GM18502 (cell line): Measurements from ENCODE around the gene TRAPPC1.

ENCODE experiments used
- ATAC-seq: cut with Tn5 transposase; IDR thresholded peaks from one replicate; pipeline ENCODE4 v1.9.1; 2021; ENCODE audit warnings: mild to moderate bottlenecking; ENCODE audit not compliant: unreplicated experiment, poor library complexity

Gene TRAPPC1

GRCh38 chr17:7909089-7909488 lies 22.7 kb downstream of the TRAPPC1 start:
- ATAC-seq: no peak

GRCh38 chr17:7903154-7904103 lies 28.3 kb downstream of the TRAPPC1 start:
- no peak for ATAC-seq

- ATAC-seq: no peak
Measured at GRCh38 chr17:7897773-7898172, 34.0 kb downstream of the TRAPPC1 start.

- no peak for ATAC-seq
Measured at GRCh38 chr17:7897090-7897489, 34.7 kb downstream of the TRAPPC1 start.

GRCh38 chr17:7894866-7895265 lies 36.9 kb downstream of the TRAPPC1 start:
- ATAC-seq: no peak

- no peak for ATAC-seq
Measured at GRCh38 chr17:7894226-7894625, 37.5 kb downstream of the TRAPPC1 start.

- no peak for ATAC-seq
Measured at GRCh38 chr17:7893187-7893880, 38.4 kb downstream of the TRAPPC1 start.

GRCh38 chr17:7889166-7889955 lies 42.4 kb downstream of the TRAPPC1 start:
- no peak for ATAC-seq

GRCh38 chr17:7888184-7888920 lies 43.4 kb downstream of the TRAPPC1 start, which contains the start of gene CHD3:
Gene CHD3, plus strand, starts transcription at chr17:7888789. Its CDS starts 212 bp downstream, at chr17:7889001.
- ATAC-seq: no peak

- ATAC-seq: peak; percentile 50
Measured at GRCh38 chr17:7887482-7888183, 44.1 kb downstream of the TRAPPC1 start.

- no peak for ATAC-seq
Measured at GRCh38 chr17:7887038-7887481, 44.7 kb downstream of the TRAPPC1 start.

GRCh38 chr17:7886227-7887037 lies 45.3 kb downstream of the TRAPPC1 start:
- ATAC-seq: no peak

GRCh38 chr17:7885367-7886226 lies 46.1 kb downstream of the TRAPPC1 start:
- no peak for ATAC-seq

- ATAC-seq: no peak
Measured at GRCh38 chr17:7884581-7885366, 47.0 kb downstream of the TRAPPC1 start.

GRCh38 chr17:7883781-7884386 lies 47.9 kb downstream of the TRAPPC1 start:
- ATAC-seq: no peak

GRCh38 chr17:7882629-7883028 lies 49.1 kb downstream of the TRAPPC1 start:
- ATAC-seq: no peak
